K562 (cell line): Measurements from ENCODE around the gene LAMA4. TPM values are rescaled to one million over a fixed set of nuclear protein-coding genes. Genes with fewer than 3 reads are reported as not detected.

ENCODE experiments used
- ATAC-seq: fragments of 200-7000 bp; cut with Tn5 transposase; 3 replicates; pipeline ENCODE4 v1.9.1; 2020; ENCODE audit warnings: moderate library complexity
- BruUV-seq: library from RNA; stranded (reverse); fragments of 400-500 nt; replicated peaks from 2 replicates; lab custom pipeline; 2021; lab: Mats Ljungman, UMichigan
- CTCF ChIA-PET: fragments of 300-600 bp; formaldehyde crosslinking; extraction: SDS; loops from one replicate; lab custom pipeline; 2021; ENCODE audit warnings: low intra/inter-chr PET ratio; lab: Yijun Ruan, JAX
- POLR2A ChIA-PET: fragments of 300-600, 350-650 bp; sonication (Branson Sonifier 250); formaldehyde crosslinking; extraction: SDS; loops from one replicate; lab custom pipeline; 2021; ENCODE audit warnings: antibody characterized with exemption, inconsistent platforms; lab: Yijun Ruan, JAX
- DNase-seq, 4 experiments: peaks; one replicate each; pipeline versions ENCODE4 v3.0.0 to v3.0.0-alpha.2; 2011 to 2018; ENCODE audit warnings: low spot score in 3 of 4, mixed read lengths in 3 of 4; ENCODE audit errors: extremely low read depth in 1 of 4
- FAIRE-seq: peaks from 2 replicates; lab custom pipeline; 2011; peaks lifted over from hg19 to GRCh38; lab: Jason Lieb, UNC
- H2AFZ ChIP-seq: 2 replicates; pipeline ENCODE4 v1.6.0; 2011; ENCODE audit warnings: low read depth, low read length, control low read depth, inconsistent platforms
- H3K27ac ChIP-seq: fragments of 200-600 bp; 3 replicates; pipeline ENCODE4 v1.8.0; 2011; ENCODE audit warnings: low read depth, mild to moderate bottlenecking, control low read depth, inconsistent platforms, low read length, moderate library complexity, mixed read lengths; ENCODE audit errors: extremely low read depth
- H3K27me3 ChIP-seq, 2 experiments: fragments of 300-600 bp in 1 of 2; 2 replicates in 1 of 2; 3 replicates in 1 of 2; pipeline versions ENCODE4 v1.6.0 to v1.8.0; 2011; ENCODE audit warnings: inconsistent platforms in 2 of 2, low read length in 2 of 2, mild to moderate bottlenecking in 1 of 2, mixed read lengths in 1 of 2, moderate library complexity in 1 of 2; ENCODE audit not compliant: control insufficient read depth in 2 of 2, insufficient read depth in 2 of 2
- H3K36me3 ChIP-seq: fragments of 300-600 bp; 3 replicates; pipeline ENCODE4 v1.8.0; 2011; ENCODE audit warnings: mild to moderate bottlenecking, low read length, inconsistent platforms; ENCODE audit not compliant: control insufficient read depth, insufficient read depth
- H3K4me1 ChIP-seq, 2 experiments: fragments of 200-600 bp in 1 of 2; replicated peaks in 1 of 2; 2 replicates in 1 of 2; 3 replicates in 1 of 2; pipeline versions ENCODE4 v1.5.1 to v1.8.0; 2011; ENCODE audit warnings: inconsistent platforms in 2 of 2, low read length in 2 of 2, mild to moderate bottlenecking in 1 of 2, mixed read lengths in 1 of 2, moderate library complexity in 1 of 2; ENCODE audit not compliant: control insufficient read depth in 2 of 2, insufficient read depth in 2 of 2
- H3K4me2 ChIP-seq: 2 replicates; pipeline ENCODE4 v1.6.1; 2011; ENCODE audit warnings: low read length, control low read depth, inconsistent platforms, mixed read lengths; ENCODE audit not compliant: insufficient read depth
- H3K4me3 ChIP-seq: fragments of 200-600 bp; sonication (generic), shearing (Covaris generic); 2 replicates; pipeline ENCODE4 v1.5.1; 2016; ENCODE audit warnings: control low read depth, inconsistent platforms
- H3K79me2 ChIP-seq: fragments of 200-600 bp; 3 replicates; pipeline ENCODE4 v1.8.0; 2011; ENCODE audit warnings: low read length, inconsistent platforms; ENCODE audit not compliant: control insufficient read depth, insufficient read depth
- H3K9ac ChIP-seq, 2 experiments: 2 replicates each; pipeline versions ENCODE4 v1.6.0 to v1.6.1; 2011; ENCODE audit warnings: low read depth in 2 of 2, low read length in 2 of 2, control low read depth in 1 of 2, inconsistent platforms in 1 of 2, mild to moderate bottlenecking in 1 of 2, mixed read lengths in 1 of 2; ENCODE audit not compliant: insufficient read depth in 1 of 2
- H3K9me1 ChIP-seq: one replicate; pipeline ENCODE4 v1.6.0; 2011; ENCODE audit warnings: inconsistent platforms, mild to moderate bottlenecking, low read length, moderate library complexity; ENCODE audit not compliant: control insufficient read depth, insufficient read depth
- H3K9me3 ChIP-seq: replicated peaks from 2 replicates; pipeline ENCODE4 v1.5.1; 2011; ENCODE audit warnings: low read depth, low read length, inconsistent platforms; ENCODE audit not compliant: control insufficient read depth, insufficient read depth
- H4K20me1 ChIP-seq: replicated peaks from 2 replicates; pipeline ENCODE4 v1.6.1; 2011; ENCODE audit warnings: low read length, inconsistent platforms, mixed read lengths; ENCODE audit not compliant: control insufficient read depth, insufficient read depth
- ATF7 ChIP-seq: fragments of 450-650 bp; IDR thresholded peaks from 2 replicates; pipeline ENCODE4 v1.7.1; 2014; ENCODE audit warnings: mild to moderate bottlenecking, moderate library complexity
- BRF1 ChIP-seq: IDR thresholded peaks from 3 replicates; pipeline ENCODE4 v1.6.1; 2011; ENCODE audit warnings: borderline replicate concordance, mild to moderate bottlenecking; ENCODE audit not compliant: insufficient read length; ENCODE audit errors: extremely low read depth
- CCAR2 ChIP-seq: fragments of 200-400 bp; formaldehyde crosslinking; IDR thresholded peaks from 2 replicates; pipeline ENCODE4 v1.6.1; 2017; ENCODE audit warnings: mild to moderate bottlenecking, low read depth, low read length
- FUS ChIP-seq: fragments of 200-400 bp; formaldehyde crosslinking; optimal IDR thresholded peaks from 2 replicates; pipeline ENCODE3; 2017; ENCODE audit warnings: low read depth, low read length
- MCM3 ChIP-seq: fragments of 450-650 bp; IDR thresholded peaks from 2 replicates; pipeline ENCODE4 v1.6.1; 2016
- SIRT6 ChIP-seq: IDR thresholded peaks from one replicate; pipeline ENCODE4 v1.6.1; 2012; ENCODE audit warnings: low read depth, mild to moderate bottlenecking, control low read depth, inconsistent platforms, low read length, moderate library complexity
- SRSF9 ChIP-seq: fragments of 200-400 bp; formaldehyde crosslinking; IDR thresholded peaks from 2 replicates; pipeline ENCODE4 v1.6.1; 2017; ENCODE audit warnings: low read depth, low read length, borderline replicate concordance
- TAF15 ChIP-seq: fragments of 200-400 bp; formaldehyde crosslinking; IDR thresholded peaks from 2 replicates; pipeline ENCODE4 v1.6.1; 2017; ENCODE audit warnings: mild to moderate bottlenecking, low read depth, low read length, moderate library complexity
- ZNF584 ChIP-seq: fragments of 200-800 bp; sonication (Bioruptor generic); IDR thresholded peaks from 2 replicates; pipeline ENCODE4 v1.6.1; 2016; ENCODE audit warnings: low read depth, mild to moderate bottlenecking, missing genetic modification characterization, missing compliant biosample characterization
- WGBS: fragments of 100-300 bp; shearing (Covaris generic); methylation state at CpG from one replicate; pipeline ENCODE4 v1.1.6; 2016; ENCODE audit warnings: low coverage, mixed read lengths; ENCODE audit not compliant: insufficient coverage; ENCODE audit errors: missing lambda C conversion rate; 5-methylcytosine and 5-hydroxymethylcytosine counted together
- in situ Hi-C: fragments of 300-500 bp; cut with MboI; formaldehyde crosslinking; loops from 4 replicates; pipeline ENCODE4 v1.15.0; 2018; ENCODE audit warnings: inconsistent platforms, mixed read lengths
- intact Hi-C: fragments of 100-400 bp; cut with micrococcal nuclease; formaldehyde crosslinking; loops from 2 replicates; pipeline ENCODE4 v1.14.2; 2022
- polyA plus RNA-seq, 8 experiments: library from polyadenylated mRNA; depleted of rRNA in 4 of 8; stranded (reverse) in 5 of 8; unstranded in 3 of 8; fragments of >200 nt; fragmentation: Nextera tagmentation in 2 of 8; fragmentation: Illumina TruSeq in 1 of 8; extraction: Ambion mirVana in 2 of 8; extraction: Trizol in 1 of 8; gene quantifications; 2 replicates each; pipeline versions ENCODE4 v1.2.1 to v1.2.3, GENCODE V29; 2011 to 2014; ENCODE audit warnings: inconsistent platforms in 1 of 8, missing spikeins in 1 of 8
- total RNA-seq, 7 experiments: library from RNA; depleted of rRNA in 6 of 7; stranded (reverse); fragments of >200 nt in 6 of 7; fragmentation: Illumina TruSeq in 2 of 7; extraction: Trizol in 2 of 7; gene quantifications; 2 replicates each; pipeline versions ENCODE4 v1.2.1 to v1.2.3, GENCODE V29; 2011 to 2021; ENCODE audit warnings: low replicate concordance in 1 of 7

The LAMA4 gene
- total and polyA plus RNA-seq, 9 of the 15 experiments (the other 6 are each of a cell fraction or from before 2014, with no cell fraction given): 0.05 to 2.9 (median 0.51) TPM

GRCh38 chr6:112298816-112299281 is 44.5 kb upstream of the LAMA4 start:
- Histone ChIP-seq H3K27me3 (no peaks in the 10 kb centered on the region), H3K4me3 (no peak overlapping the region), H3K4me2 (no peak overlapping the region), H2AFZ (no peak overlapping the region), H3K27ac (no peak overlapping the region), H4K20me1 (no peaks in the 10 kb centered on the region), H3K36me3 (no peaks in the 10 kb centered on the region), H3K9ac (no peak overlapping the region), H3K4me1 (no peaks in the 10 kb centered on the region), H3K9me1 (no peaks in the 10 kb centered on the region), H3K9me3 (no peaks in the 10 kb centered on the region), H3K79me2 (no peaks in the 10 kb centered on the region)
- ATAC-seq: no peak
- 0% methylated on average over 1 of the region's 1 CpG for WGBS
- TF ChIP-seq CCAR2 (no peak), BRF1 (no peak), MCM3 (no peak), ZNF584 (CRISPR knock-in tag) (no peak)
- no peak for FAIRE-seq
- intact Hi-C loops: no loop called here
- BruUV-seq: no TSS peak
- ChIA-PET POLR2A (no interaction called here), CTCF (no interaction called here)
- no peak for DNase-seq
- in situ Hi-C loops: no loop called here

DNA sequence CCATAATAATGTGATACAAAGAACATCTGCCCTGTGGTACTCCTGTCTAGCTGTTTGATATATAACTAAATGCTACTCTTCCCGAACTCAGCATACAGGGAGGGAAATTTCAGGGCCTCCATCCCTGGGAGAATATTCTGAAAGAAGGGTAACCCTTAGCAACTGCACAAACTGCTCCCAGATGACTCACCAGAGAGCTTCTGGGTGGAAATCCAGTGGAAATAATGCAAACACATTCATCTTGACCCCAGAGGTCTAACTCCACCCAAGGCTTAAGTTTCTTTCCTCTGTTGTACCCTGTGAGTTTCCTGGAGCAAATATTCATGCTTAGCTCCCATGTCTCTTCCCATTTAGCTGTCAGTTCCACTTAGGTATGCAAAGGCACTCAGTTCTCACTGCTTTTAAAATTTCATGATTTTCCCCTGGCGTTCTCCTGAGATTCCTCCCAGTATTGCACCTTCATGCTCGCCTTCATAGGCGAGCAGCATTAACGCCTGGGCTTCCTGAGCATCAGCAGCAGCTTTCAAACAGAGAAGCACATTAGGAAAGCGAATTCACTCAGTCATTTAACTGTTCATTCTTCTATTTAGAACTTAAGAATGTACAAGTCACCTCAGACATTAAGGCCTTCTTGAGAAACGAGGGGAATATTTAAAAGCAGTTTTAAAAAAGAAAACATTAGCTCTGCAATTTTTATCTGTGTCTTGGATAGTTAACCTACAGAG is 43.8 kb upstream of the LAMA4 start:
- H3K9ac ChIP-seq: no peak overlapping the region
- no peaks in the 10 kb centered on the region for H3K4me1 ChIP-seq
- H2AFZ ChIP-seq: no peak overlapping the region
- H3K27me3 ChIP-seq: no peaks in the 10 kb centered on the region
- no peaks in the 10 kb centered on the region for H3K36me3 ChIP-seq
- CTCF ChIA-PET: no interaction called here
- in situ Hi-C loops (no loop called here), intact Hi-C loops (no loop called here)
- H3K9me3 ChIP-seq: no peaks in the 10 kb centered on the region
- no peaks in the 10 kb centered on the region for H3K9me1 ChIP-seq
- 1% methylated on average over 7 of the region's 7 CpGs for WGBS
- H3K4me2 ChIP-seq: no peak overlapping the region
- H4K20me1 ChIP-seq: no peaks in the 10 kb centered on the region
- H3K4me3 ChIP-seq: no peak overlapping the region
- POLR2A ChIA-PET: interaction anchor here (0.6 kb wide), 1 partner anchor 33 kb away, joined by 3 read pairs; no protein-coding TSS in a partner anchor
- no peak overlapping the region for H3K27ac ChIP-seq
- no peaks in the 10 kb centered on the region for H3K79me2 ChIP-seq
- FAIRE-seq: no peak
- BruUV-seq: no TSS peak
- ATAC-seq: no peak
- TF ChIP-seq FUS: no peak
- TF ChIP-seq SIRT6: no peak
- no peak for TF ChIP-seq TAF15
- no peak for TF ChIP-seq SRSF9
- TF ChIP-seq ATF7: no peak
- TF ChIP-seq, all 486 proteins: peak for 0
- DNase-seq: no peak
